KMS-11 (cell line): ENCODE measurements around the gene NOL4L.

Experiments used
- H2AFZ ChIP-seq: fragments of 200-600 bp; sonication (generic); 2 replicates; pipeline ENCODE4 v1.6.1; 2016; ENCODE audit warnings: antibody characterized with exemption, mixed run types, low read depth
- H3K27ac ChIP-seq: fragments of 200-600 bp; sonication (generic); 2 replicates; pipeline ENCODE4 v1.6.1; 2016; ENCODE audit warnings: mild to moderate bottlenecking, mixed run types
- H3K27me3 ChIP-seq: fragments of 200-600 bp; sonication (generic); 2 replicates; pipeline ENCODE4 v1.6.1; 2017; ENCODE audit warnings: mild to moderate bottlenecking, low read depth, mixed run types, moderate library complexity; ENCODE audit not compliant: insufficient read depth
- H3K36me3 ChIP-seq: fragments of 200-600 bp; sonication (generic); 2 replicates; pipeline ENCODE4 v1.6.1; 2017; ENCODE audit warnings: mild to moderate bottlenecking, mixed run types; ENCODE audit not compliant: insufficient read depth
- H3K4me1 ChIP-seq: fragments of 200-600 bp; sonication (generic); 2 replicates; pipeline ENCODE4 v1.6.1; 2016; ENCODE audit warnings: mild to moderate bottlenecking, low read depth, mixed run types; ENCODE audit not compliant: poor library complexity, severe bottlenecking
- H3K4me2 ChIP-seq: fragments of 200-600 bp; sonication (generic); 2 replicates; pipeline ENCODE4 v1.7.0; 2016; ENCODE audit warnings: mild to moderate bottlenecking, mixed run types
- H3K4me3 ChIP-seq: fragments of 200-600 bp; sonication (generic); IDR thresholded peaks from 2 replicates; pipeline ENCODE4 v1.6.1; 2017; ENCODE audit warnings: low read depth, low read length, mixed read lengths; ENCODE audit not compliant: insufficient read depth
- H3K79me2 ChIP-seq: fragments of 200-600 bp; sonication (generic); 2 replicates; pipeline ENCODE4 v1.6.1; 2016; ENCODE audit warnings: low read depth, mixed run types; ENCODE audit not compliant: insufficient read depth
- H3K9ac ChIP-seq: fragments of 200-600 bp; sonication (generic); 2 replicates; pipeline ENCODE4 v1.6.1; 2016; ENCODE audit warnings: mild to moderate bottlenecking, mixed run types
- H4K20me1 ChIP-seq: fragments of 200-600 bp; sonication (generic); 2 replicates; pipeline ENCODE4 v1.6.1; 2016; ENCODE audit warnings: mild to moderate bottlenecking, mixed run types; ENCODE audit not compliant: insufficient read depth
- TF ChIP-seq, protein P1 (sequence below): fragments of 200-600 bp; sonication (generic); conservative IDR thresholded peaks from 2 replicates; pipeline ENCODE4 v1.6.1; 2017; ENCODE audit warnings: low read depth, mild to moderate bottlenecking, antibody characterized with exemption, low read length, moderate library complexity, mixed read lengths

The NOL4L gene

GRCh38 chr20:32602273-32602672 lies 17.1 kb upstream of the NOL4L start:
- H3K79me2 ChIP-seq, result no peaks in the 10 kb centered on the region
- TF ChIP-seq, protein P1, sequence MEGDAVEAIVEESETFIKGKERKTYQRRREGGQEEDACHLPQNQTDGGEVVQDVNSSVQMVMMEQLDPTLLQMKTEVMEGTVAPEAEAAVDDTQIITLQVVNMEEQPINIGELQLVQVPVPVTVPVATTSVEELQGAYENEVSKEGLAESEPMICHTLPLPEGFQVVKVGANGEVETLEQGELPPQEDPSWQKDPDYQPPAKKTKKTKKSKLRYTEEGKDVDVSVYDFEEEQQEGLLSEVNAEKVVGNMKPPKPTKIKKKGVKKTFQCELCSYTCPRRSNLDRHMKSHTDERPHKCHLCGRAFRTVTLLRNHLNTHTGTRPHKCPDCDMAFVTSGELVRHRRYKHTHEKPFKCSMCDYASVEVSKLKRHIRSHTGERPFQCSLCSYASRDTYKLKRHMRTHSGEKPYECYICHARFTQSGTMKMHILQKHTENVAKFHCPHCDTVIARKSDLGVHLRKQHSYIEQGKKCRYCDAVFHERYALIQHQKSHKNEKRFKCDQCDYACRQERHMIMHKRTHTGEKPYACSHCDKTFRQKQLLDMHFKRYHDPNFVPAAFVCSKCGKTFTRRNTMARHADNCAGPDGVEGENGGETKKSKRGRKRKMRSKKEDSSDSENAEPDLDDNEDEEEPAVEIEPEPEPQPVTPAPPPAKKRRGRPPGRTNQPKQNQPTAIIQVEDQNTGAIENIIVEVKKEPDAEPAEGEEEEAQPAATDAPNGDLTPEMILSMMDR, result no peak
- H3K9ac ChIP-seq, result no peak overlapping the region
- no peaks in the 10 kb centered on the region for H4K20me1 ChIP-seq
- H3K27me3 ChIP-seq, result peaks cover 5% of the 10 kb centered on the region; the same call in 1 of the 2 replicates
- peaks cover 4% of the 10 kb centered on the region for H3K4me1 ChIP-seq
- no peak overlapping the region for H3K4me3 ChIP-seq
- H3K4me2 ChIP-seq, result no peak overlapping the region
- H2AFZ ChIP-seq, result no peak overlapping the region
- H3K36me3 ChIP-seq, result no peaks in the 10 kb centered on the region
- H3K27ac ChIP-seq, result no peak overlapping the region

GRCh38 chr20:32600681-32601237 lies 15.6 kb upstream of the NOL4L start:
- H3K4me1 ChIP-seq, result peaks cover 13% of the 10 kb centered on the region
- no peaks in the 10 kb centered on the region for H3K79me2 ChIP-seq
- H2AFZ ChIP-seq, result no peak overlapping the region
- no peak overlapping the region for H3K27ac ChIP-seq
- H4K20me1 ChIP-seq, result no peaks in the 10 kb centered on the region
- no peak overlapping the region for H3K9ac ChIP-seq
- H3K27me3 ChIP-seq, result peaks cover 3% of the 10 kb centered on the region; the same call in 1 of the 2 replicates
- H3K36me3 ChIP-seq, result no peaks in the 10 kb centered on the region
- TF ChIP-seq, protein P1, result no peak
- no peak overlapping the region for H3K4me2 ChIP-seq
- H3K4me3 ChIP-seq, result no peak overlapping the region

DNA sequence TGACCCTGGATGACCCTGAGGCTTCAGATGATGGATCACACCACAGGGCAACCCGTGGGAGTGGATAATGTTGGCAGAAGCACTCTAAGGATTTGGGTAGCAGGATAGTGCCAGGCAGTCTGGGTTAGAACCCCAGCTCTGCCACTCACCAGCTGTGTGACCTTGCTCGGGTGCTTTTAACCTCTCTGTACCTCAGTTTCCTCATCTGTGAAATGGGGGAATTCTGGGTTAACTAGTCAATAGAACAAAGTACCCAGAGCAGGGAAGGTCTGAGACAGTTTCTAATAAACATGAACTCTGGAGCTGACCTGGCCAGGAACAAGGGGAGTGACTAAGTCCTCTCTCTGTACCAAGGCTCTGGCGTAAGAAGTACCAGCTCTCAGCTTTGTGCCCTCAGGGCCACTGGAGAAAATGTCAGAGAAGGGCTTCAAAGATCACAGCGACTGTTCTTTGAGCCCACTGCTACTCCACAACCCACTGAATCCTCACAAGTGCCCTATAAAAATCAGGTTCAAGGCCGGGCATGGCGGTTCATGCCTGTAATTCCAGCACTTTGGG lies 14.7 kb upstream of the NOL4L start:
- TF ChIP-seq, protein P1, result no peak
- Histone ChIP-seq H3K4me3 (no peak overlapping the region), H2AFZ (no peak overlapping the region), H3K79me2 (no peaks in the 10 kb centered on the region), H4K20me1 (no peaks in the 10 kb centered on the region), H3K36me3 (no peaks in the 10 kb centered on the region), H3K4me1 (peaks cover 13% of the 10 kb centered on the region), H3K9ac (no peak overlapping the region), H3K27ac (no peak overlapping the region), H3K4me2 (no peak overlapping the region), H3K27me3 (no peaks in the 10 kb centered on the region)

GRCh38 chr20:32598606-32599005 lies 13.5 kb upstream of the NOL4L start:
- no peak overlapping the region for H3K4me3 ChIP-seq
- no peaks in the 10 kb centered on the region for H3K27me3 ChIP-seq
- H3K27ac ChIP-seq, result no peak overlapping the region
- TF ChIP-seq, protein P1, result no peak
- no peak overlapping the region for H3K4me2 ChIP-seq
- H3K36me3 ChIP-seq, result no peaks in the 10 kb centered on the region
- H4K20me1 ChIP-seq, result no peaks in the 10 kb centered on the region
- no peak overlapping the region for H2AFZ ChIP-seq
- H3K4me1 ChIP-seq, result peaks cover 13% of the 10 kb centered on the region
- H3K79me2 ChIP-seq, result no peaks in the 10 kb centered on the region
- H3K9ac ChIP-seq, result no peak overlapping the region
